HCT116 (cell line): Measurements from ENCODE around the gene NUDT8. TPM values are rescaled to one million over a fixed set of nuclear protein-coding genes. Genes with fewer than 3 reads are reported as not detected.
"Not testable (repeated sequence)": the region's sequence is repeated elsewhere in the genome, so short reads cannot be mapped to it uniquely, and the experiment has no call there.

Experiments used
- ATAC-seq: fragments of 200-7000 bp; cut with Tn5 transposase; 2 replicates; pipeline ENCODE4 v1.9.1; 2020; ENCODE audit warnings: mild to moderate bottlenecking, moderate library complexity
- BruUV-seq: library from RNA; stranded (reverse); fragments of 400-500 nt; replicated peaks from 2 replicates; lab custom pipeline; 2021; lab: Mats Ljungman, UMichigan
- CTCF ChIA-PET: fragments of 300-600 bp; sonication (Branson Sonifier 250); formaldehyde crosslinking; loops from one replicate; lab custom pipeline; 2021; ENCODE audit warnings: antibody characterized with exemption; lab: Charles Lee
- POLR2A ChIA-PET: fragments of 300-600, 350-600 bp; sonication (Branson Sonifier 250); formaldehyde crosslinking; loops from one replicate; lab custom pipeline; 2021; ENCODE audit warnings: antibody characterized with exemption; lab: Charles Lee
- RAD21 ChIA-PET, 2 experiments: fragments of 300-600 bp; sonication (Branson Sonifier 250); formaldehyde crosslinking; loops; one replicate each; lab custom pipeline; 2023; ENCODE audit warnings: low total read pairs in 2 of 2; ENCODE audit not compliant: uncharacterized antibody in 2 of 2, unreplicated experiment in 2 of 2, low non-redundant PET in 1 of 2; lab: Charles Lee
- DNase-seq: peaks from one replicate; pipeline ENCODE4 v3.0.0-alpha.2; 2010; ENCODE audit warnings: low read depth, low spot score
- H2AFZ ChIP-seq: fragments of 200-600 bp; shearing (Covaris generic), sonication (generic); 2 replicates; pipeline ENCODE4 v1.6.1; 2017; ENCODE audit warnings: low read depth, mixed run types, mixed read lengths, antibody characterized with exemption, low read length; ENCODE audit not compliant: poor library complexity, severe bottlenecking
- H3K27ac ChIP-seq: 2 replicates; pipeline ENCODE4 v1.5.1; 2012; ENCODE audit warnings: low read depth, low read length
- H3K27me3 ChIP-seq: fragments of 200-600 bp; sonication (generic); 2 replicates; pipeline ENCODE4 v1.6.1; 2016; ENCODE audit warnings: mixed run types, low read length, mixed read lengths; ENCODE audit not compliant: insufficient read depth
- H3K36me3 ChIP-seq, 2 experiments: fragments of 200-500 bp in 1 of 2; fragments of 200-600 bp in 1 of 2; sonication (Bioruptor generic) in 1 of 2; sonication (generic) in 1 of 2; 2 replicates each; pipeline versions ENCODE4 v1.5.1 to v1.6.1; 2014 to 2016; ENCODE audit warnings: low read length in 2 of 2, inconsistent platforms in 1 of 2, mixed read lengths in 1 of 2, mixed run types in 1 of 2; ENCODE audit not compliant: insufficient read depth in 2 of 2, control insufficient read depth in 1 of 2
- H3K4me1 ChIP-seq, 2 experiments: fragments of 200-600 bp in 1 of 2; sonication (generic) in 1 of 2; 2 replicates each; pipeline versions ENCODE4 v1.5.1 to v1.6.1; 2012 to 2017; ENCODE audit warnings: low read length in 2 of 2, inconsistent platforms in 1 of 2, mild to moderate bottlenecking in 1 of 2, mixed read lengths in 1 of 2, mixed run types in 1 of 2, moderate library complexity in 1 of 2; ENCODE audit not compliant: insufficient read depth in 2 of 2, control insufficient read depth in 1 of 2
- H3K4me2 ChIP-seq: fragments of 200-600 bp; sonication (generic); 2 replicates; pipeline ENCODE4 v1.6.1; 2017; ENCODE audit warnings: mixed run types, low read length, mixed read lengths
- H3K4me3 ChIP-seq, 2 experiments: fragments of 200-600 bp in 1 of 2; sonication (generic) in 1 of 2; replicated peaks in 1 of 2; 2 replicates each; pipeline ENCODE4 v1.5.1; 2011 to 2016; ENCODE audit warnings: low read length in 2 of 2, control low read depth in 1 of 2, low read depth in 1 of 2, mild to moderate bottlenecking in 1 of 2, mixed read lengths in 1 of 2, mixed run types in 1 of 2
- H3K79me2 ChIP-seq: fragments of 200-600 bp; sonication (generic); 2 replicates; pipeline ENCODE4 v1.6.1; 2017; ENCODE audit warnings: mild to moderate bottlenecking, mixed run types, low read length, moderate library complexity, mixed read lengths; ENCODE audit not compliant: insufficient read depth
- H3K9ac ChIP-seq: fragments of 200-600 bp; sonication (generic); 2 replicates; pipeline ENCODE4 v1.6.1; 2016; ENCODE audit warnings: low read length, mixed read lengths
- H3K9me2 ChIP-seq: fragments of 200-600 bp; sonication (generic), shearing (Covaris generic); 2 replicates; pipeline ENCODE4 v1.6.1; 2017; ENCODE audit warnings: mixed run types, mild to moderate bottlenecking, moderate library complexity; ENCODE audit not compliant: insufficient read depth
- H3K9me3 ChIP-seq, 2 experiments: fragments of 200-500 bp in 1 of 2; fragments of 200-600 bp in 1 of 2; sonication (Bioruptor generic) in 1 of 2; sonication (generic) in 1 of 2; 2 replicates each; pipeline ENCODE4 v1.6.1; 2014 to 2017; ENCODE audit warnings: low read length in 2 of 2, mixed read lengths in 2 of 2, inconsistent platforms in 1 of 2, low read depth in 1 of 2, mild to moderate bottlenecking in 1 of 2, mixed run types in 1 of 2, moderate library complexity in 1 of 2; ENCODE audit not compliant: control insufficient read depth in 1 of 2, insufficient read depth in 1 of 2
- H4K20me1 ChIP-seq: fragments of 200-600 bp; sonication (generic), shearing (Covaris generic); 2 replicates; pipeline ENCODE4 v1.6.1; 2017; ENCODE audit warnings: mixed run types, mild to moderate bottlenecking, moderate library complexity; ENCODE audit not compliant: insufficient read depth
- intact Hi-C: fragments of 100-400 bp; cut with micrococcal nuclease; formaldehyde crosslinking; loops from 2 replicates; pipeline ENCODE4 v1.10.0; 2022
- total RNA-seq: library from RNA; stranded (reverse); gene quantifications from one replicate; pipeline ENCODE4 v1.2.1, GENCODE V29; 2021; ENCODE audit not compliant: unreplicated experiment

Gene NUDT8
- total RNA-seq, 1 experiment from 2014 or later, result 18.7 TPM

- DNase-seq, H3K4me2 ChIP-seq, H2AFZ ChIP-seq, H3K9ac ChIP-seq, intact Hi-C loops, BruUV-seq, H3K4me3 ChIP-seq, H3K4me1 ChIP-seq, H3K27ac ChIP-seq, H4K20me1 ChIP-seq, H3K9me3 ChIP-seq, H3K9me2 ChIP-seq, H3K79me2 ChIP-seq, RAD21 ChIA-PET, H3K36me3 ChIP-seq, ATAC-seq, POLR2A ChIA-PET, H3K27me3 ChIP-seq: not testable (repeated sequence)
- CTCF ChIA-PET, result interaction anchor here (0.6 kb wide), 1 partner anchor 233 kb away, joined by 4 read pairs; no protein-coding TSS in a partner anchor
Observed at GRCh38 chr11:67620621-67621020, 9.1 kb downstream of the NUDT8 start.

- H4K20me1 ChIP-seq, ATAC-seq, H2AFZ ChIP-seq, BruUV-seq, H3K36me3 ChIP-seq, H3K9me3 ChIP-seq, H3K27me3 ChIP-seq, H3K79me2 ChIP-seq, intact Hi-C loops, H3K9me2 ChIP-seq, H3K9ac ChIP-seq, H3K4me1 ChIP-seq, DNase-seq, RAD21 ChIA-PET, H3K4me2 ChIP-seq, H3K27ac ChIP-seq, H3K4me3 ChIP-seq: not testable (repeated sequence)
- CTCF ChIA-PET, result interaction anchor here (0.6 to 1.3 kb wide), 2 partner anchors 10 to 232 kb away, joined by 4 to 15 read pairs; partner anchors contain the start of gene NUDT8
- POLR2A ChIA-PET, result interaction anchor here (0.9 kb wide), 1 partner anchor 9 kb away, joined by 3 read pairs; the partner anchor contains the start of gene NUDT8
Observed at GRCh38 chr11:67619683-67620618, 9.8 kb downstream of the NUDT8 start.

GRCh38 chr11:67618901-67619659 is 10.7 kb downstream of the NUDT8 start:
- H3K27ac ChIP-seq, H3K9me3 ChIP-seq, H3K27me3 ChIP-seq, H3K36me3 ChIP-seq, DNase-seq, BruUV-seq, ATAC-seq, H2AFZ ChIP-seq, H3K4me2 ChIP-seq, H3K79me2 ChIP-seq, H3K9ac ChIP-seq, RAD21 ChIA-PET, H4K20me1 ChIP-seq, H3K4me3 ChIP-seq, H3K4me1 ChIP-seq, H3K9me2 ChIP-seq, intact Hi-C loops: not testable (repeated sequence)
- CTCF ChIA-PET, result interaction anchor here (1.3 kb wide), 1 partner anchor 11 kb away, joined by 15 read pairs; the partner anchor contains the start of gene NUDT8
- POLR2A ChIA-PET, result interaction anchor here (0.9 kb wide), 1 partner anchor 10 kb away, joined by 3 read pairs; the partner anchor contains the start of gene NUDT8
